Neural cell (in vitro differentiated cells): ENCODE data around the gene BTRC. TPM values are rescaled to one million over a fixed set of nuclear protein-coding genes. Genes with fewer than 3 reads are reported as not detected.

Experiments used
- H2AFZ ChIP-seq: fragments of 200-600, 300-800 bp; sonication (generic), shearing (Covaris generic); 2 replicates; pipeline ENCODE4 v1.6.0; 2014; ENCODE audit warnings: low read depth, mild to moderate bottlenecking, antibody characterized with exemption, low read length, moderate library complexity
- H3F3A ChIP-seq: fragments of 200-600 bp; shearing (Covaris generic); 2 replicates; pipeline ENCODE4 v1.6.1; 2016; ENCODE audit warnings: mild to moderate bottlenecking, moderate library complexity, mixed read lengths, antibody characterized with exemption, low read length; ENCODE audit not compliant: insufficient read depth, poor library complexity, severe bottlenecking
- H3K27ac ChIP-seq: fragments of 200-600, 300-800 bp; sonication (generic), shearing (Covaris generic); 2 replicates; pipeline ENCODE4 v1.5.1; 2014; ENCODE audit warnings: mild to moderate bottlenecking, low read length, moderate library complexity
- H3K27me3 ChIP-seq: fragments of 300-800, 200-600 bp; sonication (generic), shearing (Covaris generic); 2 replicates; pipeline ENCODE4 v1.6.0; 2014; ENCODE audit warnings: mild to moderate bottlenecking, low read depth, low read length, moderate library complexity; ENCODE audit not compliant: insufficient read depth
- H3K36me3 ChIP-seq: fragments of 300-800, 200-600 bp; sonication (generic), shearing (Covaris generic); 2 replicates; pipeline ENCODE4 v1.5.1; 2014; ENCODE audit warnings: mild to moderate bottlenecking, antibody characterized with exemption, low read length, moderate library complexity; ENCODE audit not compliant: insufficient read depth
- H3K4me2 ChIP-seq: fragments of 300-800, 200-600 bp; sonication (generic), shearing (Covaris generic); 2 replicates; pipeline ENCODE4 v1.6.0; 2014; ENCODE audit warnings: mild to moderate bottlenecking, low read length
- H3K4me3 ChIP-seq: fragments of 300-800, 200-600 bp; sonication (generic), shearing (Covaris generic); 2 replicates; pipeline ENCODE4 v1.5.1; 2014; ENCODE audit warnings: mild to moderate bottlenecking, low read length, moderate library complexity
- H3K79me2 ChIP-seq: fragments of 200-600 bp; shearing (Covaris generic); replicated peaks from 2 replicates; pipeline ENCODE4 v1.6.0; 2014; ENCODE audit warnings: mild to moderate bottlenecking, low read length, moderate library complexity; ENCODE audit not compliant: insufficient read depth
- H3K9ac ChIP-seq: fragments of 300-800, 200-600 bp; sonication (generic), shearing (Covaris generic); 2 replicates; pipeline ENCODE4 v1.6.1; 2016; ENCODE audit warnings: mild to moderate bottlenecking, low read length, mixed read lengths
- H3K9me2 ChIP-seq: fragments of 200-600 bp; shearing (Covaris generic); 2 replicates; pipeline ENCODE4 v1.6.1; 2016; ENCODE audit warnings: mild to moderate bottlenecking, low read length, mixed read lengths; ENCODE audit not compliant: insufficient read depth
- H3K9me3 ChIP-seq: fragments of 200-600, 300-800 bp; sonication (generic), shearing (Covaris generic); 2 replicates; pipeline ENCODE4 v1.6.1; 2016; ENCODE audit warnings: mild to moderate bottlenecking, mixed run types, low read length, moderate library complexity, mixed read lengths
- H4K20me1 ChIP-seq: fragments of 200-600 bp; shearing (Covaris generic); 2 replicates; pipeline ENCODE4 v1.6.1; 2016; ENCODE audit warnings: mild to moderate bottlenecking, mixed run types; ENCODE audit not compliant: insufficient read depth
- EP300 ChIP-seq: fragments of 450-650 bp; conservative IDR thresholded peaks from 2 replicates; pipeline ENCODE4 v1.6.1; 2014; ENCODE audit warnings: antibody characterized with exemption, mild to moderate bottlenecking, moderate library complexity; ENCODE audit not compliant: poor library complexity, severe bottlenecking
- EZH2 ChIP-seq: fragments of 200-600, 300-800 bp; shearing (Covaris generic), sonication (generic); IDR thresholded peaks from 2 replicates; pipeline ENCODE4 v1.6.1; 2014; ENCODE audit warnings: antibody characterized with exemption, low read length, borderline replicate concordance, mild to moderate bottlenecking; ENCODE audit not compliant: insufficient read depth, poor library complexity, severe bottlenecking
- MXI1 ChIP-seq: fragments of 450-650 bp; conservative IDR thresholded peaks from 2 replicates; pipeline ENCODE4 v1.6.1; 2014; ENCODE audit warnings: antibody characterized with exemption, mild to moderate bottlenecking; ENCODE audit not compliant: poor library complexity, severe bottlenecking
- POLR2AphosphoS5 ChIP-seq: IDR thresholded peaks from 2 replicates; pipeline ENCODE4 v1.6.1; 2012
- RAD21 ChIP-seq: fragments of 450-650 bp; conservative IDR thresholded peaks from 2 replicates; pipeline ENCODE4 v1.6.1; 2014; ENCODE audit warnings: antibody characterized with exemption, mild to moderate bottlenecking, moderate library complexity
- SMC3 ChIP-seq: fragments of 450-650 bp; conservative IDR thresholded peaks from 2 replicates; pipeline ENCODE4 v1.6.1; 2014; ENCODE audit warnings: antibody characterized with exemption, mild to moderate bottlenecking, moderate library complexity; ENCODE audit not compliant: poor library complexity
- TAF1 ChIP-seq: IDR thresholded peaks from 2 replicates; pipeline ENCODE4 v1.6.1; 2012; ENCODE audit warnings: low read depth
- polyA plus RNA-seq: library from polyadenylated mRNA; depleted of rRNA; stranded (reverse); fragments of >200 nt; gene quantifications from 2 replicates; pipeline ENCODE4 v1.2.3, GENCODE V29; 2014
- TF ChIP-seq, protein P1 (sequence below): IDR thresholded peaks from 2 replicates; pipeline ENCODE4 v1.6.1; 2012; ENCODE audit warnings: borderline replicate concordance
- TF ChIP-seq, protein P2 (sequence below): fragments of 450-650 bp; IDR thresholded peaks from 2 replicates; pipeline ENCODE4 v1.5.1; 2014; ENCODE audit warnings: antibody characterized with exemption, mild to moderate bottlenecking, moderate library complexity; ENCODE audit not compliant: poor library complexity, severe bottlenecking

Gene BTRC
- polyA plus RNA-seq, 1 donor from 2014 or later: 32.6 TPM

- Histone ChIP-seq H3K9ac (no peak overlapping the region), H3K4me2 (no peak overlapping the region), H3K27ac (no peak overlapping the region), H2AFZ (no peak overlapping the region), H3F3A (no peaks in the 10 kb centered on the region), H3K36me3 (no peaks in the 10 kb centered on the region), H3K4me3 (no peak overlapping the region), H3K27me3 (no peaks in the 10 kb centered on the region), H3K79me2 (no peaks in the 10 kb centered on the region), H3K9me2 (no peaks in the 10 kb centered on the region), H3K9me3 (no peaks in the 10 kb centered on the region), H4K20me1 (no peaks in the 10 kb centered on the region)
- no peak for TF ChIP-seq EZH2
- TF ChIP-seq TAF1: no peak
- TF ChIP-seq EP300: no peak
- TF ChIP-seq SMC3: no peak
- TF ChIP-seq MXI1: no peak
- no peak for TF ChIP-seq RAD21
- TF ChIP-seq POLR2AphosphoS5: no peak
- TF ChIP-seq, protein P1, sequence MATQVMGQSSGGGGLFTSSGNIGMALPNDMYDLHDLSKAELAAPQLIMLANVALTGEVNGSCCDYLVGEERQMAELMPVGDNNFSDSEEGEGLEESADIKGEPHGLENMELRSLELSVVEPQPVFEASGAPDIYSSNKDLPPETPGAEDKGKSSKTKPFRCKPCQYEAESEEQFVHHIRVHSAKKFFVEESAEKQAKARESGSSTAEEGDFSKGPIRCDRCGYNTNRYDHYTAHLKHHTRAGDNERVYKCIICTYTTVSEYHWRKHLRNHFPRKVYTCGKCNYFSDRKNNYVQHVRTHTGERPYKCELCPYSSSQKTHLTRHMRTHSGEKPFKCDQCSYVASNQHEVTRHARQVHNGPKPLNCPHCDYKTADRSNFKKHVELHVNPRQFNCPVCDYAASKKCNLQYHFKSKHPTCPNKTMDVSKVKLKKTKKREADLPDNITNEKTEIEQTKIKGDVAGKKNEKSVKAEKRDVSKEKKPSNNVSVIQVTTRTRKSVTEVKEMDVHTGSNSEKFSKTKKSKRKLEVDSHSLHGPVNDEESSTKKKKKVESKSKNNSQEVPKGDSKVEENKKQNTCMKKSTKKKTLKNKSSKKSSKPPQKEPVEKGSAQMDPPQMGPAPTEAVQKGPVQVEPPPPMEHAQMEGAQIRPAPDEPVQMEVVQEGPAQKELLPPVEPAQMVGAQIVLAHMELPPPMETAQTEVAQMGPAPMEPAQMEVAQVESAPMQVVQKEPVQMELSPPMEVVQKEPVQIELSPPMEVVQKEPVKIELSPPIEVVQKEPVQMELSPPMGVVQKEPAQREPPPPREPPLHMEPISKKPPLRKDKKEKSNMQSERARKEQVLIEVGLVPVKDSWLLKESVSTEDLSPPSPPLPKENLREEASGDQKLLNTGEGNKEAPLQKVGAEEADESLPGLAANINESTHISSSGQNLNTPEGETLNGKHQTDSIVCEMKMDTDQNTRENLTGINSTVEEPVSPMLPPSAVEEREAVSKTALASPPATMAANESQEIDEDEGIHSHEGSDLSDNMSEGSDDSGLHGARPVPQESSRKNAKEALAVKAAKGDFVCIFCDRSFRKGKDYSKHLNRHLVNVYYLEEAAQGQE: no peak
- TF ChIP-seq, protein P2, sequence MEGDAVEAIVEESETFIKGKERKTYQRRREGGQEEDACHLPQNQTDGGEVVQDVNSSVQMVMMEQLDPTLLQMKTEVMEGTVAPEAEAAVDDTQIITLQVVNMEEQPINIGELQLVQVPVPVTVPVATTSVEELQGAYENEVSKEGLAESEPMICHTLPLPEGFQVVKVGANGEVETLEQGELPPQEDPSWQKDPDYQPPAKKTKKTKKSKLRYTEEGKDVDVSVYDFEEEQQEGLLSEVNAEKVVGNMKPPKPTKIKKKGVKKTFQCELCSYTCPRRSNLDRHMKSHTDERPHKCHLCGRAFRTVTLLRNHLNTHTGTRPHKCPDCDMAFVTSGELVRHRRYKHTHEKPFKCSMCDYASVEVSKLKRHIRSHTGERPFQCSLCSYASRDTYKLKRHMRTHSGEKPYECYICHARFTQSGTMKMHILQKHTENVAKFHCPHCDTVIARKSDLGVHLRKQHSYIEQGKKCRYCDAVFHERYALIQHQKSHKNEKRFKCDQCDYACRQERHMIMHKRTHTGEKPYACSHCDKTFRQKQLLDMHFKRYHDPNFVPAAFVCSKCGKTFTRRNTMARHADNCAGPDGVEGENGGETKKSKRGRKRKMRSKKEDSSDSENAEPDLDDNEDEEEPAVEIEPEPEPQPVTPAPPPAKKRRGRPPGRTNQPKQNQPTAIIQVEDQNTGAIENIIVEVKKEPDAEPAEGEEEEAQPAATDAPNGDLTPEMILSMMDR: no peak
These were observed 7.8 kb upstream of the BTRC start for GRCh38 chr10:101346177-101346576.

DNA sequence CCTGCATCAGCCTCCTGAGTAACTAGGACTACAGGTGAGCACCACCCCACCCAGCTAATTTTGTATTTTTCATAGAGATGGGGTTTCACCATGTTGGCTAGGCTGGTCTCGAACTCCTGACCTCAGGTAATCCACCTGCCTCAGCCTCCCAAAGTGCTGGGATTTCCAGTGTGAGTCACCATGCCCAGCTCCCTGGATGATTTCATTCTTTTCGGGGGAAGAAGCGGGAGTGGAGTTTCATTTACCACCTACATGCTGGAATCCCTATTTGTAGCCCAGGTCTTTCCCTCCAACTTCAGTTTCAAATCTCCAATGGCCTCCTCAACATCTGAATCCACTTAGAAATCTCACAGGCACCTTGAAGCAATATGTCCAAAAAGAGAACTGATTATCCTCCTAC lies 2.9 kb upstream of the BTRC start:
- peak overlapping the region; percentile 11 for H3K27ac ChIP-seq
- no peak overlapping the region for H3K4me3 ChIP-seq
- no peaks in the 10 kb centered on the region for H3K9me2 ChIP-seq
- no peak overlapping the region for H3K9ac ChIP-seq
- no peak overlapping the region for H3K4me2 ChIP-seq
- H3K9me3 ChIP-seq: no peaks in the 10 kb centered on the region
- no peaks in the 10 kb centered on the region for H3F3A ChIP-seq
- no peaks in the 10 kb centered on the region for H4K20me1 ChIP-seq
- no peak for TF ChIP-seq EZH2
- TF ChIP-seq, protein P1: no peak
- TF ChIP-seq TAF1: no peak
- TF ChIP-seq RAD21: no peak
- TF ChIP-seq POLR2AphosphoS5: no peak
- TF ChIP-seq MXI1: no peak
- TF ChIP-seq SMC3: no peak
- no peak for TF ChIP-seq EP300
- TF ChIP-seq, protein P2: no peak
- no peaks in the 10 kb centered on the region for H3K27me3 ChIP-seq
- H3K79me2 ChIP-seq: peaks cover 6% of the 10 kb centered on the region
- no peak overlapping the region for H2AFZ ChIP-seq
- no peaks in the 10 kb centered on the region for H3K36me3 ChIP-seq
